Hematopoietic multipotent progenitor cell treated with erythropoietin and hydrocortisone succinate and interleukin-3 and kit ligand, for 4 days (in vitro differentiated cells): Measurements from ENCODE around the gene EMD.
"Not testable (repeated sequence)": the region's sequence is repeated elsewhere in the genome, so short reads cannot be mapped to it uniquely, and the experiment has no call there.

Experiments used
- DNase-seq: peaks from one replicate; pipeline ENCODE4 v3.0.0-alpha.2; 2015

The EMD gene

DNA sequence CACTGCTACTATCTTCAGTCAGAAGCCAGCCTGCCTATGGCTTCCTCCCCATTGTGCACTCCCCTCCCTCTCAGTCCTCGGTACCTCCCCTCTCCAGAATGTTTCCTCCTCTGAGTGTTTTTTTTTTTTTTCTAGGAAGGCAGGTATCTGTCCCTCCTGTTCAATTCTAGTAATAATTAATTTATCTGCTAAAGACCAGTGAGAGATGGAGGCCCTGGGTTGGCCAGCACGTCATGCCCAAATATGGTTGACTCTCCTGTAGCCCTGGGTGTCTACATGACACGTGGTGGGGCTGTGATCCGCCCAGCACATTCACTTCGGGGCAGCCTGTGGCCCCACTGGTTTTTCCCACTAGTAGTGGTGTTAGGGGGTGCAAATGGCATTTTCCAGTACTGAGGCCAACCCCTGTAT is 6.5 kb upstream of the EMD start:
- DNase-seq, result peak; percentile 63

DNA sequence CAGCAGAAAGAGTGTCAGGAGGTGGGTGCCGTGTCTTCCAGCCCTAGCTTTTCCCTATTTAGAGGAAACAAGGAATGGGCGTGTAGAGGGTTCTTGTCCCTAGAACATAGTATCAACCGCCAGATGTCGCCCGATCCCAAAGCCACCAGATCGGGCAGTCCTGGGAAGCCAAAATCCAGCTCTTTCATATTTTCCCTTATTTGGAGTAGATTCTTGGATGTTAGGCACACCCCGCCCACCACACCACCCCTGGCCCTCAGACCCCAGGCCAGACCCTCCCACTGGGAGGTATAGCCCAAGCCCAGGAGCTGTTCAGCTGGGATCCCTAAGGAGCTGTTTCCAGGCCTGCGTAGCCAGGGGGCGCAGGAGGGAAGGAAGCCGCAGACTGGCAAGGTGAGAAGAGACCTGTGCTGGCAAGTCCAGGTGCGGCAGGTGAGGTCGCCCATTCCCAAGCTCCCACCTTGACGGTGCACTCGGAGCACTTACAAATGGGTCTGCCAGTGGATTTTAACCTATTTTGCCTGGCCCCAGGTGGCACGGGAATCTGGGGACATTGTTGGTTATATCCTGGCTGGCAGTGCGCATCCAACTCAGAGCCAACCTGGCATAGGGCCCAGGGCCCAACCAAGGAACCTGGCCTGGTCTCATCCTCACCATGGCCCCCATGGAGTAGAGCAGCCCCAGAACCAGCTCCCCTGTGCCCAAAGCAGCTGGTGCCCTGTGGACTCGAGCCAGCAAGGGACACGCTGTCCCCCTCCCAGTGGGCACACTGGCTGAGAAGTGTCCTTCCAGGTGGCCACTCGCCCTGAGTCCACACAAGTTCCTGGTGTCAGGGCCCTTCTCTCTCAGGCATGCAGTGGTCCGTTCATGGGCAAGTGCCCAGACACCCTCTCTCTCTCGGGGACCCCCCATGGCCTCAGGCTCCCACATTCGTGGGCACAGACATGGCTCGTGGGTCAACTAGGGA is 5.5 kb upstream of the EMD start:
- peak; percentile 64 for DNase-seq

GRCh38 chrX:154374313-154375155 is 4.6 kb upstream of the EMD start, which contains the start of gene FLNA:
Gene FLNA (minus strand): TSS chrX:154374634. CDS start chrX:154371245, 3,389 bp downstream.
- DNase-seq, result no peak

DNA sequence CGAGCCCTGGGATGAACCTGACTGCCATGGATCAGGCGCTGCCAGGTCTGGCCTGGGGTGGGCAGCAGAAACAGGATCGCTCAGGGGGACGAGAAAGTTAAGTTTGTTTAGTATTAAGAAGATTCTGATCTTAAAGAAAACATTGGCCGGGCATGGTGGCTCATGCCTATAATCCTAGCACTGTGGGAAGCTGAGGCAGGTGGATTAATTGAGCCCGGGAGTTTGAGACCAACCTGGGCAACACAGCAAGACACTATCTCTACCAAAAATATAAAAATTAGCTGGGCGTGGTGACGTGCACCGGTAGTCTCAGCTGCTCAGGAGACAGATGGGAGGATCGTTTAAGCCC is 4.0 kb upstream of the EMD start:
- no peak for DNase-seq

DNA sequence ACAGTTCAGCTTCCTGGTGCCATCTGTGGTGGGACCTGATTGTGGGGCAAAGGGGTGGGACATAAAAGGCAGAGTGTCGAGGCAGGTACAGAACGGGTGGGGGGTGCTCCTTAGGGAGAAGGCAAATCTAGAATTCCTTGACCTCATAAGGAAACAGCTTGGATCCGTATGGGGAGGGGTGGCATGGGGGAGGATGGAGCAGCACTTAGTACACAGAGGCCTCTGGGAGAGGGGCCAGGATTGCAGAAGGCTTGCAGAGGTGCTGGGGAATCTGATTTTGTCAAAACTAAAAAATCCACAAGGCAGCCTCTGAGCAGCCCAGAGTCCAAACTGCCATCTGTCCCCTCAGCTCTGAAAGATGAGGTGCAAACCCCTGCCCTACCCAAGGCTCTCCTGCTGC is 2.3 kb upstream of the EMD start:
- no peak for DNase-seq

GRCh38 chrX:154378059-154378798 is 866 bp upstream of the EMD start:
- peak; percentile 58 for DNase-seq

DNA sequence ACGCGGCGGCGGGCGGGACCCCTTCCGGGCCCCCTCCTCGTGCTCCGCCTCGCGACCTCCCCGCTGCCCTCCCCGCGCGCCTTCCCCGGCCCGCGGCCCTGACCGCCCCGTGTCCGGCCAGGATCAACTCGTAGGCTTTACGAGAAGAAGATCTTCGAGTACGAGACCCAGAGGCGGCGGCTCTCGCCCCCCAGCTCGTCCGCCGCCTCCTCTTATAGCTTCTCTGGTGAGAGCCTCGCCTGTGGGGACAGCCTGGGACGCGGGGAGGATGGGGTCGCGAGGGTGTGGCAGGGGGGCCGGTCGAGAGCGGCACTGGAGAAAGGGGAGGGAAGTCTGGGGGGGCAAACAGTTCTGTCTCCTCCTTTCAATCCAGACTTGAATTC is 465 bp downstream of the EMD start:
- DNase-seq, result no peak

DNA sequence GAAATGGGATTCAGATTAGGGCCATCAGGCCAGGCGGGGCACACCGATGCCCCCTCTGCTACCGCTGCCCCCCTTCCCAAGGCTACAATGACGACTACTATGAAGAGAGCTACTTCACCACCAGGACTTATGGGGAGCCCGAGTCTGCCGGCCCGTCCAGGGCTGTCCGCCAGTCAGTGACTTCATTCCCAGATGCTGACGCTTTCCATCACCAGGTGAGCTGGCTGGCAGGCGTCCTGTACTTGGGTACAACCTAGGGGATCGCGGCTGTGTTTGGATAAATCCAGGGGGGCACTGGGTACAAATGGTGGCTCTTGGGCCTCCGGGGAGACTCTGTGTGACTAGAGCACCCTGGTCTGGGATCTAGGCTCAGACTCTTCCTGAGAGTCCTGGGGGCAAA is 1.1 kb downstream of the EMD start:
- no peak for DNase-seq

DNA sequence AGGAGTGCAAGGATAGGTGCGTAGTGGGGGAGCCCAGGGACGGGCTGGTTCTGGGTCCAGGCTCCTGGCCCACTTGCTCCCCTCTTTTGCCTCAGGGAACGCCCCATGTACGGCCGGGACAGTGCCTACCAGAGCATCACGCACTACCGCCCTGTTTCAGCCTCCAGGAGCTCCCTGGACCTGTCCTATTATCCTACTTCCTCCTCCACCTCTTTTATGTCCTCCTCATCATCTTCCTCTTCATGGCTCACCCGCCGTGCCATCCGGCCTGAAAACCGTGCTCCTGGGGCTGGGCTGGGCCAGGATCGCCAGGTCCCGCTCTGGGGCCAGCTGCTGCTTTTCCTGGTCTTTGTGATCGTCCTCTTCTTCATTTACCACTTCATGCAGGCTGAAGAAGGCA is 1.7 kb downstream of the EMD start:
- DNase-seq, result no peak

GRCh38 chrX:154381271-154381670 is 2.2 kb downstream of the EMD start:
- no peak for DNase-seq

GRCh38 chrX:154382483-154383069 is 3.5 kb downstream of the EMD start:
- no peak for DNase-seq

DNA sequence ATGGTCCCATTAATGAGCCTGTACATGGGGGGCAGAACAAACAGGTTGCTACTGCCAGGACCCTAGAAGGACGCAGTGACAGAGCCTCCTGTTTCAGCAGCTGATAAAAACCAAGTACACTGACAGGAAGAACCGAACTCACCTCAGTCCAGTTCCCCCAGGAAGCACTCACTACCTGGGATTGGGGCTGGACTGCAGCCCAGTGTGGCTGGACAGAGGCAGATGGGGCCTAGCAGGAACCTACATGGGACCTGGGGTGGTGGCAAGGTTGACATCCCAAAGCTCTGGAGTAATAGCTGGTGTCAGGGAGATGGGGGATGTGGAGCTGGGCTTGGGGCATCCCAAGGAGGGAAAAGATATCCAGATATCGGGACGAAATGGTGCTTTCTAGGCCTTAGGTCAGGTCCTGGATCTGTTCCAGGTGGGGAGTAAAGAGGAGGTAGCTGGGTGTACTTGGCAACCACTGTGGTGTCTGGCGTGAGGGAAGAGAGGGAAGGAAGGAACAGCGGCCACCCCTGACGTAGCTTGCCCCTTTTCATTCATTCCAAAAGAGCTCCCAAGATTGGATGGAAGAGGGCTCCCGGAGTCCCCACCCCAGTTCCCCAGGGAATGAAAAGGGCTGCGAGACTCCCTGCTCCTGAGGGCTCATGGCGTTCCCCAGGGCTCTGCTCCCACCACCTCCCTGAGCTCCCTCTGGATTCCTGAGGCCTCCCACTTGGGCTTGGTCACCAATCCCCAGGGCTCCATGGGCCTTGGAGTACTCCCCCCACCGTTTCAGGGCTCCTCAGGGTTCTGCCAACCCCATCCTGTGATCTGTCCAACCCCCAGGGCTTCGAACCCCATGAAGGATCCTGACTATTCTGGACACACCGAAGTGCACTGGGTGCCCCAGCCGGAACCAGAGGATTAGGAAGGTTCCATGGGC is 4.5 kb downstream of the EMD start:
- DNase-seq, result no peak

DNA sequence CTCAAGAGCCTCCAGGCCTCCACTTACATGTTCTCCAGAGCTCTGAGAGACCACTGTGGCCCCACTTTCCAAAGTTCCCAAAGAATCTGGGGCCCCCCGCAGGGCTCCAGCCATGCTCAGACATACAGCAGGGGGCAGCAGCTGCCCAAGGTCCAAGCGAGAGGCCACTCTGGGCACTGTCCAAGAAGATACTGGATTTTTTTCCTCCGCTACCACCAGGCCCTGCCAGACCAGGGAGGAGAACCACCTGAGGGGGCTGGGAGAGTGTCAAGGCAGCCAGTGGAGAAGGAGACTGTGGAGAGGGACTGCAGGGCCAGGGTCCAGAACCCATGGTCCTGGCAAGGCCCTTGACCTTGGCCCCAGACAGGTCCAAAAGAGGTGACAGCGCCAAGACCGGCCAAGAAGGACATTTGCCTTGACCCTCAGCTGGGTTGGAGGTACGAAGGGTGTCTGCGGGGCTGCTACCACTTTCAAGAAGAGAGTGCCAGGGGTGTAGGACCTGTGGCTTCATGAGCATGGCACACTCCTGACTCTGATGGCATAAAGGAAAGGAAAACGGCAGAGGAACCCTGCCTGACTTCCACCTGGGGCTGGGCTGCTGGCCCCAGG is 5.3 kb downstream of the EMD start:
- no peak for DNase-seq

- not testable (repeated sequence) for DNase-seq
Measured at GRCh38 chrX:154388094-154388493, 9.0 kb downstream of the EMD start.

GRCh38 chrX:154388649-154389048 is 9.6 kb downstream of the EMD start:
- DNase-seq, result not testable (repeated sequence)

- DNase-seq, result not testable (repeated sequence)
Measured at GRCh38 chrX:154389812-154390747, 11.0 kb downstream of the EMD start.

DNA sequence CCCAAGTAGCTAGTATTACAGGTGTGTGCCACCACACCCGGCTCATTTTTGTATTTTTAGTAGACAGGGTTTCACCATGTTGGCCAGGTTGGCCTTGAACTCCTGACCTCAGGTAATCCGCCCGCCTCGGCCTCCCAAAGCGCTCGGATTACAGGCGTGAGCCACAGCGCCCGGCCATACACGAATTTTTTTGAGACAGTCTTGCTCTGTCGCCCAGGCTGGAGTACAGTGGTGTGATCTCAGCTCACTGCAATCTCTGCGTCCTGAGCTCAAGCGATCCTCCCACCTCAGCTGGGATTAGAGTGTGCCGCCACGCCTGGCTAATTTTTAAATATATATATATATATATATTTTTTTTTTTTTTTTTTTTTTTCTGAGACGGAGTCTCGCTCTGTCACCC is 17.3 kb downstream of the EMD start:
- not testable (repeated sequence) for DNase-seq

DNA sequence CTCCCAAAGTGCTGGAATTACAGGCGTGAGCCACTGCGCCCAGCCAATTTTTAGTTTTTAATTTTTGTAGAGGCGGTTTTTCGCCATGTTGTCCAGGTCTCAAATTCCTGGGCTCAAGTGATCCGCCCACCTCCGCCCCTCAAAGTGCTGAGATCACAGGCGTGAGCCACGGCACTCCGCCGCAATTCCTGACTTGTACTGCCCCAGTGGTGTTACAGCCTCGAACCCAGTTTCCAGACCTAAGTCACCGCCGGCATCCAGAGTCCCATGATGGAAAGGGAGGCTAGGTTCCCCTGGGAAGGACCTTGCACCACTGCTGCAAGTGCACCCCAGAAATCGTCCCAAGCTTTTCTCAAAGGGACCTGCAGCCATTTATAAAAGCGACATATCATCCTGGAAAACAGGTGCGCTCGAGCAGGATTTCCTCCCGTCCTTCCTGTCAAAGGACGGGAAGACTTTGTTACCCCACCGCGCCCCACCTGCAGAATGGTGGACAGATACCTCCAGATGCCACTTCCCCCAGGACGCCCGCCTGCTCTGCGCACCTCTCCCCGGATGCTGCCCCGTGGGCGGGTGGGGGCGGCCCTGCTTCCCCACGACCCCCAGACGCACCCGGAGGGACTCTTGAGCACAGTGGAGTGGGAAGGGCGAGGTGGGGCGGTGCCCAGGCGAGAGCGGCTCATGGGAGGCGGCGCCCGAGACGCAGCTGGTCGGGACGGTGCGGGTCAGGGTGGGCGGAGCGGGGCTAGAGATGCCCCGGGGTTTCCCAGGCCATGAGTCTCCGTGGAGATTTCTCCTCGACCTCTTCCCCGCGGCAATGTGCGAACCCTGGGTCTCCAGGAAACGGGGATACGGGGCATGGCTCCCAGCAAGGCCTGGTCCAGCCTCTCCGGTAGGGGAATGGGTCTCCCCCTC is 18.1 kb downstream of the EMD start:
- peak; percentile 87 for DNase-seq
